HepG2 (cell line): ENCODE data around the gene CRHBP. TPM values are rescaled to one million over a fixed set of nuclear protein-coding genes. Genes with fewer than 3 reads are reported as not detected.

Experiments
- ATAC-seq: fragments of 200-7000 bp; cut with Tn5 transposase; 3 replicates; pipeline ENCODE4 v1.9.1; 2020; ENCODE audit warnings: mild to moderate bottlenecking, moderate library complexity
- BruUV-seq: library from RNA; stranded (reverse); fragments of 400-500 nt; replicated peaks from 2 replicates; lab custom pipeline; 2021; lab: Mats Ljungman, UMichigan
- CTCF ChIA-PET: fragments of 300-600 bp; formaldehyde crosslinking; extraction: SDS; loops from one replicate; lab custom pipeline; 2021; ENCODE audit warnings: low total read pairs, inconsistent platforms, low intra/inter-chr PET ratio; lab: Yijun Ruan, JAX
- POLR2A ChIA-PET: fragments of 350-600 bp; sonication (Branson Sonifier 250); formaldehyde crosslinking; loops from one replicate; lab custom pipeline; 2020; ENCODE audit warnings: antibody characterized with exemption, inconsistent platforms; lab: Yijun Ruan, JAX
- DNase-seq: peaks from one replicate; pipeline ENCODE4 v3.0.0-alpha.2; 2015; ENCODE audit warnings: low spot score
- FAIRE-seq: peaks from 3 replicates; lab custom pipeline; 2011; peaks lifted over from hg19 to GRCh38; lab: Jason Lieb, UNC
- H2AFZ ChIP-seq: one replicate; pipeline ENCODE4 v1.6.1; 2011; ENCODE audit warnings: low read length, inconsistent platforms
- H3K27ac ChIP-seq: fragments of 300-600 bp; 3 replicates; pipeline ENCODE4 v1.8.0; 2011; ENCODE audit warnings: mixed run types, mild to moderate bottlenecking, mixed read lengths, low read length, inconsistent platforms; ENCODE audit not compliant: insufficient read depth; ENCODE audit errors: extremely low read length
- H3K27me3 ChIP-seq, 2 experiments: fragments of 200-600 bp in 1 of 2; 2 replicates in 1 of 2; 3 replicates in 1 of 2; pipeline versions ENCODE4 v1.6.0 to v1.8.0; 2011; ENCODE audit warnings: low read length in 2 of 2, mild to moderate bottlenecking in 2 of 2, moderate library complexity in 2 of 2, inconsistent platforms in 1 of 2; ENCODE audit not compliant: insufficient read depth in 2 of 2, control insufficient read depth in 1 of 2
- H3K36me3 ChIP-seq, 2 experiments: fragments of 200-600 bp in 1 of 2; replicated peaks in 1 of 2; 2 replicates in 1 of 2; 3 replicates in 1 of 2; pipeline versions ENCODE4 v1.5.1 to v1.8.0; 2011; ENCODE audit warnings: low read length in 2 of 2, inconsistent platforms in 1 of 2; ENCODE audit not compliant: insufficient read depth in 2 of 2, control insufficient read depth in 1 of 2
- H3K4me1 ChIP-seq: 2 replicates; pipeline ENCODE4 v1.5.1; 2012; ENCODE audit warnings: low read length, inconsistent platforms; ENCODE audit not compliant: insufficient read depth
- H3K4me2 ChIP-seq: 2 replicates; pipeline ENCODE4 v1.6.0; 2011; ENCODE audit warnings: low read depth, low read length, inconsistent platforms
- H3K4me3 ChIP-seq, 3 experiments: fragments of 200-600 bp in 1 of 3; sonication (generic), shearing (Covaris generic) in 1 of 3; replicated peaks in 1 of 3; 2 replicates each; pipeline ENCODE4 v1.5.1; 2011 to 2016; ENCODE audit warnings: low read length in 3 of 3, inconsistent platforms in 2 of 3, low read depth in 2 of 3, mild to moderate bottlenecking in 2 of 3, control low read depth in 1 of 3, mixed read lengths in 1 of 3; ENCODE audit not compliant: insufficient read depth in 1 of 3
- H3K79me2 ChIP-seq: one replicate; pipeline ENCODE4 v1.6.1; 2011; ENCODE audit warnings: low read length, inconsistent platforms; ENCODE audit not compliant: insufficient read depth
- H3K9ac ChIP-seq: 2 replicates; pipeline ENCODE4 v1.6.0; 2011; ENCODE audit warnings: mild to moderate bottlenecking, low read depth, low read length, inconsistent platforms; ENCODE audit not compliant: insufficient read depth
- H3K9me3 ChIP-seq: 2 replicates; pipeline ENCODE4 v1.5.1; 2012; ENCODE audit warnings: mild to moderate bottlenecking, low read length
- H4K20me1 ChIP-seq: 2 replicates; pipeline ENCODE4 v1.6.0; 2011; ENCODE audit warnings: inconsistent platforms, mild to moderate bottlenecking, low read length, moderate library complexity; ENCODE audit not compliant: insufficient read depth
- GTF3A ChIP-seq: sonication (generic); formaldehyde crosslinking; conservative IDR thresholded peaks from 2 replicates; pipeline ENCODE4 v1.4.0; 2020; ENCODE audit warnings: mild to moderate bottlenecking, missing genetic modification reagents
- MLLT10 ChIP-seq: sonication (generic); formaldehyde crosslinking; IDR thresholded peaks from 2 replicates; pipeline ENCODE4 v1.4.0; 2020; ENCODE audit warnings: missing genetic modification reagents
- NCOR1 ChIP-seq: fragments of 200-600 bp; sonication (generic); IDR thresholded peaks from 2 replicates; pipeline ENCODE4 v1.7.0; 2017; ENCODE audit warnings: antibody characterized with exemption, low read length, borderline replicate concordance
- PCBP1 ChIP-seq: fragments of 200-400 bp; formaldehyde crosslinking; IDR thresholded peaks from 2 replicates; pipeline ENCODE4 v1.6.1; 2017; ENCODE audit warnings: mild to moderate bottlenecking, low read depth, low read length, borderline replicate concordance
- PHF20 ChIP-seq: sonication (generic); formaldehyde crosslinking; IDR thresholded peaks from 2 replicates; pipeline ENCODE4 v1.5.0; 2020; ENCODE audit warnings: mild to moderate bottlenecking, missing genetic modification reagents
- RARG ChIP-seq: sonication (generic); formaldehyde crosslinking; IDR thresholded peaks from 2 replicates; pipeline ENCODE4 v1.4.0; 2020; ENCODE audit warnings: low read depth, mild to moderate bottlenecking, missing genetic modification reagents
- SOX5 ChIP-seq: IDR thresholded peaks from 2 replicates; pipeline ENCODE4 v1.6.1; 2016; ENCODE audit warnings: borderline replicate concordance
- SRSF4 ChIP-seq: fragments of 200-400 bp; formaldehyde crosslinking; IDR thresholded peaks from one replicate; pipeline ENCODE4 v1.6.1; 2018; ENCODE audit warnings: mild to moderate bottlenecking, low read depth, low read length, moderate library complexity; ENCODE audit not compliant: poor library complexity, severe bottlenecking
- ZBTB40 ChIP-seq, 2 experiments: fragments of 450-650 bp in 1 of 2; sonication (generic) in 1 of 2; formaldehyde crosslinking in 1 of 2; IDR thresholded peaks; 2 replicates each; pipeline versions ENCODE4 v1.6.1 to v1.8.0; 2016 to 2022; ENCODE audit warnings: antibody characterized with exemption in 1 of 2, mild to moderate bottlenecking in 1 of 2, missing genetic modification reagents in 1 of 2
- ZKSCAN5 ChIP-seq: sonication (generic); formaldehyde crosslinking; IDR thresholded peaks from 2 replicates; pipeline ENCODE4 v1.5.1; 2020; ENCODE audit warnings: mild to moderate bottlenecking, missing genetic modification reagents
- ZNF24 ChIP-seq: fragments of 450-650 bp; IDR thresholded peaks from 2 replicates; pipeline ENCODE4 v1.6.1; 2017; ENCODE audit warnings: antibody characterized with exemption, mild to moderate bottlenecking
- ZNF251 ChIP-seq: sonication (generic); formaldehyde crosslinking; IDR thresholded peaks from 2 replicates; pipeline ENCODE4 v1.9.0; 2021; ENCODE audit warnings: mild to moderate bottlenecking, missing genetic modification reagents
- ZNF576 ChIP-seq: sonication (generic); formaldehyde crosslinking; IDR thresholded peaks from 2 replicates; pipeline ENCODE4 v1.4.0; 2020; ENCODE audit warnings: mild to moderate bottlenecking, missing genetic modification reagents
- ZNF740 ChIP-seq: sonication (generic); formaldehyde crosslinking; IDR thresholded peaks from 2 replicates; pipeline ENCODE4 v1.4.0; 2020; ENCODE audit warnings: missing genetic modification reagents
- ZNF766 ChIP-seq: sonication (generic); formaldehyde crosslinking; IDR thresholded peaks from 2 replicates; pipeline ENCODE4 v1.5.0; 2020; ENCODE audit warnings: missing genetic modification reagents, borderline replicate concordance
- WGBS: methylation state at CpG from one replicate; pipeline ENCODE4 v1.1.6; 2017; ENCODE audit warnings: low lambda C conversion rate; 5-methylcytosine and 5-hydroxymethylcytosine counted together
- in situ Hi-C: cut with HindIII; loops from 2 replicates; pipeline ENCODE4 v1.10.0; 2017; ENCODE audit warnings: low pct_unique_long_range_greater_than_20kb; ENCODE audit not compliant: extremely low pct_ligation_motif_present
- intact Hi-C: fragments of 100-400 bp; cut with micrococcal nuclease; formaldehyde crosslinking; loops from one replicate; pipeline ENCODE4 v1.10.0; 2022; ENCODE audit not compliant: unreplicated experiment
- polyA plus RNA-seq, 8 experiments: library from polyadenylated mRNA; depleted of rRNA in 3 of 8; stranded (reverse) in 7 of 8; unstranded in 1 of 8; fragments of >200 nt; fragmentation: Illumina TruSeq in 4 of 8; extraction: Trizol in 4 of 8; gene quantifications; 2 replicates each; pipeline versions ENCODE4 v1.2.1 to v1.2.3, GENCODE V29; 2011 to 2016; ENCODE audit warnings: low read depth in 4 of 8, missing spikeins in 1 of 8, mixed read lengths in 1 of 8; ENCODE audit not compliant: insufficient read depth in 1 of 8
- total RNA-seq, 5 experiments: library from RNA; depleted of rRNA; stranded (reverse); fragments of >200 nt; fragmentation: Illumina TruSeq; extraction: Trizol; gene quantifications; 2 replicates each; pipeline ENCODE4 v1.2.3, GENCODE V29; 2016; ENCODE audit warnings: low read depth in 1 of 5

CRHBP gene
- total and polyA plus RNA-seq, 2 of the 13 experiments (the other 11 are each of a cell fraction or from before 2014, with no cell fraction given) = not detected

- POLR2A ChIA-PET = no interaction called here
- BruUV-seq = no TSS peak
- WGBS = 39% methylated on average over 3 of the region's 3 CpGs
- TF ChIP-seq ZKSCAN5 (CRISPR knock-in tag) (no peak), SRSF4 (no peak), ZBTB40 (IDR thresholded peaks at IDR 0.05) (no peak), ZBTB40 (CRISPR knock-in tag; IDR thresholded peaks at IDR 0.05) (no peak), RARG (CRISPR knock-in tag) (no peak), SOX5 (CRISPR knock-in tag) (no peak), ZNF576 (CRISPR knock-in tag) (no peak), ZNF251 (CRISPR knock-in tag) (no peak), PCBP1 (no peak), ZNF740 (CRISPR knock-in tag) (no peak), ZNF24 (no peak), PHF20 (CRISPR knock-in tag) (no peak), ZNF766 (CRISPR knock-in tag) (no peak), GTF3A (CRISPR knock-in tag) (no peak), MLLT10 (CRISPR knock-in tag) (no peak), NCOR1 (no peak)
These were observed 11.4 kb upstream of the CRHBP start for GRCh38 chr5:76941442-76941841.

More at GRCh38 chr5:76941442-76941841, 11.4 kb upstream of the CRHBP start:
- ATAC-seq (no peak), FAIRE-seq (no peak), DNase-seq (no peak)
- Histone ChIP-seq H3K9ac (no peak overlapping the region), H3K4me3 (no peak overlapping the region), H3K79me2 (no peaks in the 10 kb centered on the region), H2AFZ (no peak overlapping the region), H3K27me3 (peaks cover 0 to 7% of the 10 kb centered on the region in 2 experiments; a peak in 2 of 5 replicates), H3K4me1 (peaks cover 18% of the 10 kb centered on the region), H3K36me3 (no peaks in the 10 kb centered on the region), H4K20me1 (no peaks in the 10 kb centered on the region), H3K4me2 (no peak overlapping the region), H3K9me3 (no peaks in the 10 kb centered on the region), H3K27ac (no peak overlapping the region)
- CTCF ChIA-PET = no interaction called here
- in situ Hi-C loops = no loop called here
- intact Hi-C loops = no loop called here
